GM23338 (cell line): ENCODE results near the gene REG1A. TPM values are rescaled to one million over a fixed set of nuclear protein-coding genes. Genes with fewer than 3 reads are reported as not detected.

ENCODE experiments used
- ATAC-seq: fragments of 200-7000 bp; cut with Tn5 transposase; 3 replicates; pipeline ENCODE4 v1.9.1; 2020
- DNase-seq: peaks from one replicate; pipeline ENCODE4 v3.0.0-alpha.2; 2015; ENCODE audit warnings: low spot score
- H2AFZ ChIP-seq: fragments of 200-600 bp; sonication (generic); 2 replicates; pipeline ENCODE4 v1.8.0; 2016; ENCODE audit warnings: antibody characterized with exemption, mild to moderate bottlenecking, moderate library complexity
- H3F3A ChIP-seq: fragments of 200-600 bp; sonication (generic); replicated peaks from 2 replicates; pipeline ENCODE4 v1.8.0; 2017; ENCODE audit warnings: antibody characterized with exemption, mixed run types, low read depth
- H3K27ac ChIP-seq: fragments of 200-600 bp; sonication (generic); 2 replicates; pipeline ENCODE4 v1.6.1; 2016; ENCODE audit warnings: low read depth
- H3K27me3 ChIP-seq: fragments of 200-600 bp; sonication (generic); 2 replicates; pipeline ENCODE4 v1.8.0; 2016; ENCODE audit warnings: mild to moderate bottlenecking, mixed run types, moderate library complexity; ENCODE audit not compliant: insufficient read depth
- H3K36me3 ChIP-seq: fragments of 200-600 bp; sonication (generic); 2 replicates; pipeline ENCODE4 v1.8.0; 2016; ENCODE audit warnings: mild to moderate bottlenecking; ENCODE audit not compliant: insufficient read depth
- H3K4me1 ChIP-seq: fragments of 200-600 bp; sonication (generic); 2 replicates; pipeline ENCODE4 v1.8.0; 2016; ENCODE audit warnings: mild to moderate bottlenecking, moderate library complexity; ENCODE audit not compliant: insufficient read depth
- H3K4me2 ChIP-seq: fragments of 200-600 bp; sonication (generic); 2 replicates; pipeline ENCODE4 v1.7.1; 2017; ENCODE audit warnings: mixed run types
- H3K4me3 ChIP-seq: fragments of 200-600 bp; sonication (generic); 2 replicates; pipeline ENCODE4 v1.6.1; 2016; ENCODE audit warnings: mixed run types
- H3K79me2 ChIP-seq: fragments of 200-600 bp; sonication (generic); replicated peaks from 2 replicates; pipeline ENCODE4 v1.8.0; 2017; ENCODE audit warnings: mild to moderate bottlenecking; ENCODE audit not compliant: insufficient read depth
- H3K9me2 ChIP-seq: fragments of 200-600 bp; sonication (generic); 2 replicates; pipeline ENCODE4 v1.8.0; 2017; ENCODE audit not compliant: insufficient read depth
- H4K20me1 ChIP-seq: fragments of 200-600 bp; sonication (generic); replicated peaks from 2 replicates; pipeline ENCODE4 v1.8.0; 2017; ENCODE audit warnings: mild to moderate bottlenecking; ENCODE audit not compliant: insufficient read depth
- H3K27ac Mint-ChIP-seq: 2 replicates; pipeline ENCODE4 v1.8.0; 2020; ENCODE audit warnings: inconsistent platforms, mild to moderate bottlenecking, moderate library complexity, mixed read lengths
- H3K27me3 Mint-ChIP-seq: 3 replicates; pipeline ENCODE4 v1.8.0; 2022; ENCODE audit warnings: low read depth, mild to moderate bottlenecking, moderate library complexity, mixed read lengths, inconsistent platforms; ENCODE audit not compliant: insufficient read depth, poor library complexity
- H3K36me3 Mint-ChIP-seq: 3 replicates; pipeline ENCODE4 v1.8.0; 2021; ENCODE audit warnings: low read depth, mild to moderate bottlenecking, inconsistent platforms, moderate library complexity, mixed read lengths
- H3K4me1 Mint-ChIP-seq: 3 replicates; pipeline ENCODE4 v1.8.0; 2020; ENCODE audit warnings: mild to moderate bottlenecking, inconsistent platforms, mixed read lengths
- H3K4me3 Mint-ChIP-seq: 3 replicates; pipeline ENCODE4 v1.8.0; 2021; ENCODE audit warnings: moderate library complexity, mild to moderate bottlenecking, inconsistent platforms, mixed read lengths
- H3K9me3 Mint-ChIP-seq: 3 replicates; pipeline ENCODE4 v1.8.0; 2020; ENCODE audit warnings: moderate library complexity, mild to moderate bottlenecking, inconsistent platforms, mixed read lengths
- CREB1 ChIP-seq: fragments of 250-450 bp; sonication (Bioruptor Pico); IDR thresholded peaks from 2 replicates; pipeline ENCODE4 v1.5.0; 2020; ENCODE audit warnings: low read depth, mild to moderate bottlenecking, moderate library complexity
- EZH2 ChIP-seq: fragments of 200-600 bp; sonication (generic); IDR thresholded peaks from one replicate; pipeline ENCODE4 v1.8.0; 2017; ENCODE audit warnings: antibody characterized with exemption, mild to moderate bottlenecking, low read depth; ENCODE audit not compliant: unreplicated experiment
- EZH2phosphoT487 ChIP-seq: fragments of 200-600 bp; sonication (generic); IDR thresholded peaks from one replicate; pipeline ENCODE4 v1.8.1; 2018; ENCODE audit warnings: antibody characterized with exemption; ENCODE audit not compliant: unreplicated experiment
- NANOG ChIP-seq: IDR thresholded peaks from 2 replicates; pipeline ENCODE4 v1.6.1; 2016; ENCODE audit warnings: antibody characterized with exemption, borderline replicate concordance
- POLR2AphosphoS5 ChIP-seq: IDR thresholded peaks from 2 replicates; pipeline ENCODE4 v1.6.1; 2016; ENCODE audit warnings: antibody characterized with exemption, low read depth
- ZNF114 ChIP-seq: fragments of 250-450 bp; sonication (Bioruptor Pico); IDR thresholded peaks from 2 replicates; pipeline ENCODE4 v1.5.0; 2020; ENCODE audit warnings: mild to moderate bottlenecking, moderate library complexity
- ZNF331 ChIP-seq: fragments of 250-450 bp; sonication (Bioruptor Pico); IDR thresholded peaks from 2 replicates; pipeline ENCODE4 v1.5.0; 2020; ENCODE audit warnings: low read depth, mild to moderate bottlenecking, moderate library complexity
- polyA plus RNA-seq: library from polyadenylated mRNA; unstranded; fragments of >200 nt; fragmentation: Nextera tagmentation; extraction: Ambion mirVana; gene quantifications from 2 replicates; pipeline ENCODE4 v1.2.1, GENCODE V29; 2016
- total RNA-seq: library from RNA; depleted of rRNA; stranded (reverse); fragments of >200 nt; shearing (Covaris generic); gene quantifications from 2 replicates; pipeline ENCODE4 v1.2.3, GENCODE V29; 2014
- TF ChIP-seq, protein P1 (sequence below): IDR thresholded peaks from 2 replicates; pipeline ENCODE4 v1.6.1; 2016; ENCODE audit warnings: antibody characterized with exemption
- TF ChIP-seq, protein P2 (sequence below): IDR thresholded peaks from one replicate; pipeline ENCODE4 v1.6.1; 2018; ENCODE audit warnings: antibody characterized with exemption; ENCODE audit not compliant: unreplicated experiment
- TF ChIP-seq, protein P3 (sequence below), 2 experiments: fragments of 200-600 bp in 1 of 2; sonication (generic) in 1 of 2; conservative IDR thresholded peaks; 2 replicates each; pipeline versions ENCODE4 v1.5.1 to v1.6.1; 2016 to 2017; ENCODE audit warnings: antibody characterized with exemption in 2 of 2, low read depth in 2 of 2, mild to moderate bottlenecking in 2 of 2, moderate library complexity in 1 of 2
- TF ChIP-seq, protein P4 (sequence below): fragments of 250-450 bp; sonication (Bioruptor Pico); IDR thresholded peaks from 2 replicates; pipeline ENCODE4 v1.5.0; 2020; ENCODE audit warnings: mild to moderate bottlenecking, moderate library complexity

The REG1A gene
- total and polyA plus RNA-seq, 2 experiments from 2014 or later = not detected

DNA sequence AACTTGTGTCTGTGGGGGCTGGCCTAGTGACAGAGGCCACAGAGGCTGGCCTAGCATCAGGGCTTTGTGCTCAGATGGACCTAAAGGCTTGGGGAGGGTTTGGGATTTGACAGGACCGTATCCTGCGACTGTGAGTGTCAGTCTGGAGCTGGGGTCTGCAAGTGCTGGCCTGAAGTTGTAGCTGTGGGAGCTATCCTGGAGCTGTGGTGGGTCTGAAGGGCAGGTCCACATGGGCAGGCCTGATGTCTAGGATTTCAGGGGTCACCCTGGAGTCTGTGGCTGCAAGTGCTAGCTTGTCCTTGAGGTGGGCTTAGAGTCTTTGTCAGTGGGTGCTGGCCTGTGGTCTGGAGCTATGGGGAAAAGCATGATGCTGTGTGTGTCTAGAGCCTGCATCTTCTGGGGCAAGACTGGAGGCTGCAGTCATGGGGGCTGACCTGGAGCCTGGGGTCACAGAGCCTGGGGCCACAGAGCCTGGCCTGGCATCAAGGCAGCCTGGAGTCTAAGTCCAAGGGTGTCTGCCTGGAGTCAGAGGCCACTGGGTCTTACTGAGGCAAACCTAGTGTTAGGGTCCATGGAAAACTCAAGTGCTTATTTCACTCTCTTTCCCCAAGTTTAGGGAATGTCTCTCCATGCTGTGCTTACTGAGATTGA, 35.7 kb downstream of the REG1A start (continued):
- TF ChIP-seq ZNF114 (CRISPR knock-in tag) (no peak), NANOG (no peak), ZNF331 (no peak), CREB1 (CRISPR knock-in tag) (no peak)
- TF ChIP-seq, protein P1, sequence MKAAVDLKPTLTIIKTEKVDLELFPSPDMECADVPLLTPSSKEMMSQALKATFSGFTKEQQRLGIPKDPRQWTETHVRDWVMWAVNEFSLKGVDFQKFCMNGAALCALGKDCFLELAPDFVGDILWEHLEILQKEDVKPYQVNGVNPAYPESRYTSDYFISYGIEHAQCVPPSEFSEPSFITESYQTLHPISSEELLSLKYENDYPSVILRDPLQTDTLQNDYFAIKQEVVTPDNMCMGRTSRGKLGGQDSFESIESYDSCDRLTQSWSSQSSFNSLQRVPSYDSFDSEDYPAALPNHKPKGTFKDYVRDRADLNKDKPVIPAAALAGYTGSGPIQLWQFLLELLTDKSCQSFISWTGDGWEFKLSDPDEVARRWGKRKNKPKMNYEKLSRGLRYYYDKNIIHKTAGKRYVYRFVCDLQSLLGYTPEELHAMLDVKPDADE = no peak
- TF ChIP-seq, protein P2, sequence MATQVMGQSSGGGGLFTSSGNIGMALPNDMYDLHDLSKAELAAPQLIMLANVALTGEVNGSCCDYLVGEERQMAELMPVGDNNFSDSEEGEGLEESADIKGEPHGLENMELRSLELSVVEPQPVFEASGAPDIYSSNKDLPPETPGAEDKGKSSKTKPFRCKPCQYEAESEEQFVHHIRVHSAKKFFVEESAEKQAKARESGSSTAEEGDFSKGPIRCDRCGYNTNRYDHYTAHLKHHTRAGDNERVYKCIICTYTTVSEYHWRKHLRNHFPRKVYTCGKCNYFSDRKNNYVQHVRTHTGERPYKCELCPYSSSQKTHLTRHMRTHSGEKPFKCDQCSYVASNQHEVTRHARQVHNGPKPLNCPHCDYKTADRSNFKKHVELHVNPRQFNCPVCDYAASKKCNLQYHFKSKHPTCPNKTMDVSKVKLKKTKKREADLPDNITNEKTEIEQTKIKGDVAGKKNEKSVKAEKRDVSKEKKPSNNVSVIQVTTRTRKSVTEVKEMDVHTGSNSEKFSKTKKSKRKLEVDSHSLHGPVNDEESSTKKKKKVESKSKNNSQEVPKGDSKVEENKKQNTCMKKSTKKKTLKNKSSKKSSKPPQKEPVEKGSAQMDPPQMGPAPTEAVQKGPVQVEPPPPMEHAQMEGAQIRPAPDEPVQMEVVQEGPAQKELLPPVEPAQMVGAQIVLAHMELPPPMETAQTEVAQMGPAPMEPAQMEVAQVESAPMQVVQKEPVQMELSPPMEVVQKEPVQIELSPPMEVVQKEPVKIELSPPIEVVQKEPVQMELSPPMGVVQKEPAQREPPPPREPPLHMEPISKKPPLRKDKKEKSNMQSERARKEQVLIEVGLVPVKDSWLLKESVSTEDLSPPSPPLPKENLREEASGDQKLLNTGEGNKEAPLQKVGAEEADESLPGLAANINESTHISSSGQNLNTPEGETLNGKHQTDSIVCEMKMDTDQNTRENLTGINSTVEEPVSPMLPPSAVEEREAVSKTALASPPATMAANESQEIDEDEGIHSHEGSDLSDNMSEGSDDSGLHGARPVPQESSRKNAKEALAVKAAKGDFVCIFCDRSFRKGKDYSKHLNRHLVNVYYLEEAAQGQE = no peak

DNA sequence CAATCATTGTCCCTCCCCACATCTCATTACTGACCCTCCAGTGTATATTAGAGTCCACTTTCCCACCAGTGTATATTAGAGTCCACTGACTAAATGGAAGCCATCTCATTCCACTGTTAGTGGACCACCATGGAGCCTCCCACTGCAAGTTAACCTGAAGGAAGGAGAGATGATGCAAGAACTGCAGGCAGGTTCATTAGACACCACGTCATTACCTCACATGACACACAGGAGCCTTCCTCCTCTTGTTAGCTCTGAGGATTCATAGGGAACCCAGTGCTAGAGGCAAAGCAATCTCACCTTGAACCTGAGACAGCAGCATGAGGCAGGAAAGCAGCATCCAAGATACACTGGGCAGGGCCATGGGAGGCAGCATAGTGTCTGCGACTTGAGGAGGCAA, 38.7 kb downstream of the REG1A start:
- H3K4me3 ChIP-seq = no peak overlapping the region
- Mint-ChIP-seq H3K27ac (no peak overlapping the region), H3K36me3 (no peaks in the 10 kb centered on the region), H3K27me3 (no peaks in the 10 kb centered on the region), H3K4me3 (no peak overlapping the region), H3K9me3 (no peaks in the 10 kb centered on the region; the same call in 2 of the 3 replicates), H3K4me1 (no peaks in the 10 kb centered on the region)
- no peaks in the 10 kb centered on the region for H3K36me3 ChIP-seq
- no peak overlapping the region for H3K27ac ChIP-seq
- DNase-seq (no peak), ATAC-seq (no peak)
- no peaks in the 10 kb centered on the region for H4K20me1 ChIP-seq
- H3K27me3 ChIP-seq = no peaks in the 10 kb centered on the region
- no peak overlapping the region for H3K4me2 ChIP-seq
- H3K79me2 ChIP-seq = no peaks in the 10 kb centered on the region
- H2AFZ ChIP-seq = no peak overlapping the region
- no peaks in the 10 kb centered on the region for H3K4me1 ChIP-seq
- no peaks in the 10 kb centered on the region for H3F3A ChIP-seq
- peaks cover 16% of the 10 kb centered on the region for H3K9me2 ChIP-seq
- TF ChIP-seq, protein P3, sequence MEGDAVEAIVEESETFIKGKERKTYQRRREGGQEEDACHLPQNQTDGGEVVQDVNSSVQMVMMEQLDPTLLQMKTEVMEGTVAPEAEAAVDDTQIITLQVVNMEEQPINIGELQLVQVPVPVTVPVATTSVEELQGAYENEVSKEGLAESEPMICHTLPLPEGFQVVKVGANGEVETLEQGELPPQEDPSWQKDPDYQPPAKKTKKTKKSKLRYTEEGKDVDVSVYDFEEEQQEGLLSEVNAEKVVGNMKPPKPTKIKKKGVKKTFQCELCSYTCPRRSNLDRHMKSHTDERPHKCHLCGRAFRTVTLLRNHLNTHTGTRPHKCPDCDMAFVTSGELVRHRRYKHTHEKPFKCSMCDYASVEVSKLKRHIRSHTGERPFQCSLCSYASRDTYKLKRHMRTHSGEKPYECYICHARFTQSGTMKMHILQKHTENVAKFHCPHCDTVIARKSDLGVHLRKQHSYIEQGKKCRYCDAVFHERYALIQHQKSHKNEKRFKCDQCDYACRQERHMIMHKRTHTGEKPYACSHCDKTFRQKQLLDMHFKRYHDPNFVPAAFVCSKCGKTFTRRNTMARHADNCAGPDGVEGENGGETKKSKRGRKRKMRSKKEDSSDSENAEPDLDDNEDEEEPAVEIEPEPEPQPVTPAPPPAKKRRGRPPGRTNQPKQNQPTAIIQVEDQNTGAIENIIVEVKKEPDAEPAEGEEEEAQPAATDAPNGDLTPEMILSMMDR (conservative IDR thresholded peaks at IDR 0.05; ENCODE audit: low read depth in 2 of 2) = no peak
- TF ChIP-seq EZH2phosphoT487 (no peak), ZNF114 (CRISPR knock-in tag) (no peak), EZH2 (no peak), POLR2AphosphoS5 (no peak), ZNF331 (no peak)
- TF ChIP-seq, protein P4, sequence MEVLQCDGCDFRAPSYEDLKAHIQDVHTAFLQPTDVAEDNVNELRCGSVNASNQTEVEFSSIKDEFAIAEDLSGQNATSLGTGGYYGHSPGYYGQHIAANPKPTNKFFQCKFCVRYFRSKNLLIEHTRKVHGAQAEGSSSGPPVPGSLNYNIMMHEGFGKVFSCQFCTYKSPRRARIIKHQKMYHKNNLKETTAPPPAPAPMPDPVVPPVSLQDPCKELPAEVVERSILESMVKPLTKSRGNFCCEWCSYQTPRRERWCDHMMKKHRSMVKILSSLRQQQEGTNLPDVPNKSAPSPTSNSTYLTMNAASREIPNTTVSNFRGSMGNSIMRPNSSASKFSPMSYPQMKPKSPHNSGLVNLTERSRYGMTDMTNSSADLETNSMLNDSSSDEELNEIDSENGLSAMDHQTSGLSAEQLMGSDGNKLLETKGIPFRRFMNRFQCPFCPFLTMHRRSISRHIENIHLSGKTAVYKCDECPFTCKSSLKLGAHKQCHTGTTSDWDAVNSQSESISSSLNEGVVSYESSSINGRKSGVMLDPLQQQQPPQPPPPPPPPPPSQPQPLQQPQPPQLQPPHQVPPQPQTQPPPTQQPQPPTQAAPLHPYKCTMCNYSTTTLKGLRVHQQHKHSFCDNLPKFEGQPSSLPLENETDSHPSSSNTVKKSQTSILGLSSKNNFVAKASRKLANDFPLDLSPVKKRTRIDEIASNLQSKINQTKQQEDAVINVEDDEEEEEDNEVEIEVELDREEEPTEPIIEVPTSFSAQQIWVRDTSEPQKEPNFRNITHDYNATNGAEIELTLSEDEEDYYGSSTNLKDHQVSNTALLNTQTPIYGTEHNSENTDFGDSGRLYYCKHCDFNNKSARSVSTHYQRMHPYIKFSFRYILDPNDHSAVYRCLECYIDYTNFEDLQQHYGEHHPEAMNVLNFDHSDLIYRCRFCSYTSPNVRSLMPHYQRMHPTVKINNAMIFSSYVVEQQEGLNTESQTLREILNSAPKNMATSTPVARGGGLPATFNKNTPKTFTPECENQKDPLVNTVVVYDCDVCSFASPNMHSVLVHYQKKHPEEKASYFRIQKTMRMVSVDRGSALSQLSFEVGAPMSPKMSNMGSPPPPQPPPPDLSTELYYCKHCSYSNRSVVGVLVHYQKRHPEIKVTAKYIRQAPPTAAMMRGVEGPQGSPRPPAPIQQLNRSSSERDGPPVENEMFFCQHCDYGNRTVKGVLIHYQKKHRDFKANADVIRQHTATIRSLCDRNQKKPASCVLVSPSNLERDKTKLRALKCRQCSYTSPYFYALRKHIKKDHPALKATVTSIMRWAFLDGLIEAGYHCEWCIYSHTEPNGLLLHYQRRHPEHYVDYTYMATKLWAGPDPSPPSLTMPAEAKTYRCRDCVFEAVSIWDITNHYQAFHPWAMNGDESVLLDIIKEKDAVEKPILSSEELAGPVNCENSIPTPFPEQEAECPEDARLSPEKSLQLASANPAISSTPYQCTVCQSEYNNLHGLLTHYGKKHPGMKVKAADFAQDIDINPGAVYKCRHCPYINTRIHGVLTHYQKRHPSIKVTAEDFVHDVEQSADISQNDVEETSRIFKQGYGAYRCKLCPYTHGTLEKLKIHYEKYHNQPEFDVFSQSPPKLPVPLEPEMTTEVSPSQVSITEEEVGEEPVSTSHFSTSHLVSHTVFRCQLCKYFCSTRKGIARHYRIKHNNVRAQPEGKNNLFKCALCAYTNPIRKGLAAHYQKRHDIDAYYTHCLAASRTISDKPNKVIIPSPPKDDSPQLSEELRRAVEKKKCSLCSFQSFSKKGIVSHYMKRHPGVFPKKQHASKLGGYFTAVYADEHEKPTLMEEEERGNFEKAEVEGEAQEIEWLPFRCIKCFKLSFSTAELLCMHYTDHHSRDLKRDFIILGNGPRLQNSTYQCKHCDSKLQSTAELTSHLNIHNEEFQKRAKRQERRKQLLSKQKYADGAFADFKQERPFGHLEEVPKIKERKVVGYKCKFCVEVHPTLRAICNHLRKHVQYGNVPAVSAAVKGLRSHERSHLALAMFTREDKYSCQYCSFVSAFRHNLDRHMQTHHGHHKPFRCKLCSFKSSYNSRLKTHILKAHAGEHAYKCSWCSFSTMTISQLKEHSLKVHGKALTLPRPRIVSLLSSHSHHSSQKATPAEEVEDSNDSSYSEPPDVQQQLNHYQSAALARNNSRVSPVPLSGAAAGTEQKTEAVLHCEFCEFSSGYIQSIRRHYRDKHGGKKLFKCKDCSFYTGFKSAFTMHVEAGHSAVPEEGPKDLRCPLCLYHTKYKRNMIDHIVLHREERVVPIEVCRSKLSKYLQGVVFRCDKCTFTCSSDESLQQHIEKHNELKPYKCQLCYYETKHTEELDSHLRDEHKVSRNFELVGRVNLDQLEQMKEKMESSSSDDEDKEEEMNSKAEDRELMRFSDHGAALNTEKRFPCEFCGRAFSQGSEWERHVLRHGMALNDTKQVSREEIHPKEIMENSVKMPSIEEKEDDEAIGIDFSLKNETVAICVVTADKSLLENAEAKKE (CRISPR knock-in tag) = no peak
- TF ChIP-seq, protein P1 = no peak
